DMS53 (cell line): ENCODE results near the gene CYP4B1.
A peak's percentile ranks its signal among the peaks of the same experiment; 100 is the strongest.
"Not testable (repeated sequence)": the region's sequence is repeated elsewhere in the genome, so short reads cannot be mapped to it uniquely, and the experiment has no call there.

Experiments
- DNase-seq: peaks from one replicate; lab custom pipeline; 2025; lab: John Stamatoyannopoulos, UW

The CYP4B1 gene

GRCh38 chr1:46816930-46817329 lies 18.1 kb downstream of the CYP4B1 start:
- no peak for DNase-seq

- no peak for DNase-seq
Observed at GRCh38 chr1:46817814-46818213, 19.0 kb downstream of the CYP4B1 start.

DNA sequence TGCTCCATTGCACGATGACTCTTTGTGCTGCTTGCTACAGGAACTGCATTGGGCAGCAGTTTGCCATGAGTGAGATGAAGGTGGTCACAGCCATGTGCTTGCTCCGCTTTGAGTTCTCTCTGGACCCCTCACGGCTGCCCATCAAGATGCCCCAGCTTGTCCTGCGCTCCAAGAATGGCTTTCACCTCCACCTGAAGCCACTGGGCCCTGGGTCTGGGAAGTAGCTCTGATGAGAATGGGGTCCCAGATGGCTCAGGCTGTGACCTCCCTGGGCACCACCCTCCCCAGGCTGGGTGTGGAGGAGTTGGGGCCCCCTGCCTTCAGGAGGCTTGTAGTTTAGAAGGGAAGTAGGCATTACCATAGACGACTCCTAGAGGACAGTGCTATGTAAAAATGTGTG lies 19.7 kb downstream of the CYP4B1 start:
- no peak for DNase-seq

DNA sequence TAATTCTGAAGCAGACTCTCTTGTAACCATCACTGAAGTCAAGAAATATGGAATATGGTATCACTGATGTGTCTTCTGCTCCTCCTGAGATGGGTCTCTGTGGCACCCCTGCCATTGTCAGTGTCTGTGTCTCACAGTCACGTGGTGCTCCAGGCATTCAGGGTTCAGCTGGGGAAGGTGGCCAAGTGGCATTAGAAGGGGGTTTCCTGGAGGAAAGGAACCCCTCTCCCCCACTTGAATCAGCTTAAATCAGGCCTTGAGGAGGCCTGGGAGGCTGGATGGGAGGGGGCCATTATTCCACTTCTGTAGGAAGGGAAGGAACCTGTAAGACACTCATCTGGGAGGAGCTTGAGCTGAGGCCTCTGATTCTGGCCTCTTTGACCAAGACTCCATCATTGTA lies 20.5 kb downstream of the CYP4B1 start:
- DNase-seq, result no peak

DNA sequence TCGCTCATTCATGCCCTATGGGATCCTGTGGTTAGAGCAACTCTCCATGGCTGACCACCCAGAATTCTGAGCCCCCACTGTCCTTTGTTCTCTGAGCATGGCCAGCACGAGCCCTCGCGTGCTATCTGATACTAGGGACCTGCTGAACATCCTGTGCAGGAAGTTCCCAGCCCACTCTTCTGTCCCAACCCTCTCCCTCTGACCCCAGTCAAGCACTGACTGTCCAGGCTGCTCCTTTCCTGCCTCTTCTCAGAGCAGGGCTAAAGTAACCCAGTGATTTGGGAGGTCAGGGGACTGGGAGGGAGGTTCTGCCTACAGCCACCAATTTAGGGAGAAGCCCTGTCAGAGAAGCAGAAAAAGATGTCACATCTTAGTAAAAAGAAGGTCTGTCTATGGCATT lies 21.2 kb downstream of the CYP4B1 start:
- DNase-seq, result no peak

DNA sequence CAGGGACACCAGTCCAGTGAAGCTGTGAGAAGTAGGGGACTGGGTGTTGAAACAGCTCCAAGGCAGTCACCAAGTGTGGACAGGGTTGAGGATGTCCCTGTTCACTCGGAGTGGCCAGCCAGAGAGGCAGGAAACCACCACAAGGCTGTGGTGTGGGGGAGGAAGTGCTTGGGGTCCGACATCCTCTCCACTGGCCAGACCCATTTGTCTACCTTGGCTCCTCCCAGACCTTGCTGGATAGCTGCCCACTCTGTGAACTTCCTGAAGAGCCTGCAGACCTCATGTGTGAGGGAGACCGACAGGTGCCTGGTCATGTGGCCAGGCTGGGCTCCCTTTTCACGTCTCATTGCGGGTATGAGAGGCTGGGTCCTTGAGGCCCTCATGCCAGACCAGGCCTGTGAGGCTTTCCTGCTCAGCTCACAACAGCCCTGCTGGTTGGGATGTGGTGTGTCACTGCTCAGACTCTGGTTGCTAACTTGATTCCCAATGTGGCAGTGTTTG lies 21.8 kb downstream of the CYP4B1 start:
- peak; percentile 99 for DNase-seq

GRCh38 chr1:46822248-46822826 lies 23.5 kb downstream of the CYP4B1 start:
- peak; percentile 37 for DNase-seq

DNA sequence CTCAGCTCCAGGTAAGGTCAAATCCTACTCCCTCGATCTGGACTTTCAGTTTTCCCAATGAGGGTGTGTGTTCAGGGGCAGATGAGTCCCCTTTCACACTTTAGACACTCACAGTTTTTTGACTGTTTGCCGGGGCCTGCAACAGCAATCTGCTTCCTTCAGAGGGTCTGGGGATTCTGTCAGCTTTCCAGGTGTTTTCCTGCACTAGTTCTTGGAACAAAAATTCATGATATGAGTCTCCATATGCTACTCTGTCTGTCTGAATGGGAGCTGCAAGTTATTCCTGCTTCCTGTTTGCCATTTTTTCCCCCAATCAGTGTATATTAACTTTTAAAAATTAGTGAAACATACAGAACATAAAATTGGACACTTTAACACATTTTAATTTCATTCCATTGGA lies 24.3 kb downstream of the CYP4B1 start:
- DNase-seq, result no peak

- not testable (repeated sequence) for DNase-seq
Observed at GRCh38 chr1:46826892-46827291, 28.0 kb downstream of the CYP4B1 start.

DNA sequence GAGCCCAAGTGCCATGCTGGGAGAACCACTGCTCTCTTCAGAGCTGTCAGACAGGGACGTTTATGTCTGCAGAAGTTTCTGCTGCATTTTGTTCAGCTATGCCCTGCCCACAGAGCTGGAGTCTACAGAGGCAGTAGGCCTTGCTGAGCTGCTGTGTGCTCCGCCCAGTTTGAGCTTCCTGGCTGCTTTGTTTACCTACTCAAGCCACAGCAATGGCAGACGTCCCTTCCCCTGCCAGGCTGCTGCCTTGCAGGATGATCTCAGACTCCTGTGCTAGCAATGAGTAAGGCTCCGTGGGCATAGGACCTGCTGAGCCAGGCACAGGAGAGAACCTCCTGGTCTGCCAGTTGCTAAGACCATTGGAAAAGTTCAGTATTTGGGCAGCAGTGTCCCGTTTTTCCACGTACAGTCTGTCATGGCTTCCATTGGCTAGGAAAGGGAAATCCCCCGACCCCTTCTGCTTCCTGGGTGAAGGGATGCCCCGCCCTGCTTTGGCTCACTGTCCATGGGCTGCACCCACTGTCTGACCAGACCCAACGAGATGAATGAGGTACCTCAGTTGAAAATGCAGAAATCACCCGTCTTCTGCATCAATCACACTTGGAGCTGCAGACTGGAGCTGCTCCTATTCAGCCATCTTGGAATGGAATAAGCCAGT lies 31.9 kb downstream of the CYP4B1 start:
- peak; percentile 81 for DNase-seq

DNA sequence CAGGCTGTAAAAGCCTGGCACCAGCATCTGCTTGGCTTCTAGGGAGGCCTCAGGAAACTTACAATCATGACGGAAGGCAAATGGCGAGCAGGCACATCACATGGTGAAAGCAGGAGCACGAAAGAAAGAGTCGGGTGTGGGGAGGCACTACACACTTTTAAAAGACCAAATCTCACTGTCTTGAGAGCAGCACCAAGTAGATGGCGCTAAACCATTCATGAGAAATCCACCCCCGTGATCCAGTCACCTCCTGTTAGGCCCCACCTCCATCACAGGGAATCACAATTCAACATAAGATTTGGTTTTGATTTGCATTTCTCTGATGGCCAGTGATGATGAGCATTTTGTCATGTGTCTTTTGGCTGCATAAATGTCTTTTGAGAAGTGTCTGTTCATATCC lies 36.6 kb downstream of the CYP4B1 start:
- DNase-seq, result not testable (repeated sequence)

DNA sequence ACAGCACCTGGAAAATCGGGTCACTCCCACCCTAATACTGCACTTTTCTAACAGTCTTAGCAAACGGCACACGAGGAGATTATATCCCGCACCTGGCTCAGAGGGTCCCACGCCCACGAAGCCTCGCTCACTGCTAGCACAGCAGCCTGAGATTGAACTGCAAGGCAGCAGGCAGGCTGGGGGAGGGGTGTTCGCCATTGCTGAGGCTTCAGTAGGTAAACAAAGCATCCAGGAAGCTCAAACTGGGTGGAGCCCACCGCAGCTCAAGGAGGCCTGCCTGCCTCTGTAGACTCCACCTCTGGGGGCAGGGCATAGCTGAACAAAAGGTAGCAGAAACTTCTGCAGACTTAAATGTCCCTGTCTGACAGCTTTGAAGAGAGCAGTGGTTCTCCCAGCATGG lies 47.5 kb downstream of the CYP4B1 start:
- DNase-seq, result not testable (repeated sequence)

GRCh38 chr1:46857660-46858065 lies 58.8 kb downstream of the CYP4B1 start:
- DNase-seq, result peak; percentile 27

- no peak for DNase-seq
Observed at GRCh38 chr1:46862348-46862747, 63.5 kb downstream of the CYP4B1 start.
